ENCODE measurements around the gene DISP3. TPM values are rescaled to one million over a fixed set of nuclear protein-coding genes. Genes with fewer than 3 reads are reported as not detected.

Gene DISP3, protein sequence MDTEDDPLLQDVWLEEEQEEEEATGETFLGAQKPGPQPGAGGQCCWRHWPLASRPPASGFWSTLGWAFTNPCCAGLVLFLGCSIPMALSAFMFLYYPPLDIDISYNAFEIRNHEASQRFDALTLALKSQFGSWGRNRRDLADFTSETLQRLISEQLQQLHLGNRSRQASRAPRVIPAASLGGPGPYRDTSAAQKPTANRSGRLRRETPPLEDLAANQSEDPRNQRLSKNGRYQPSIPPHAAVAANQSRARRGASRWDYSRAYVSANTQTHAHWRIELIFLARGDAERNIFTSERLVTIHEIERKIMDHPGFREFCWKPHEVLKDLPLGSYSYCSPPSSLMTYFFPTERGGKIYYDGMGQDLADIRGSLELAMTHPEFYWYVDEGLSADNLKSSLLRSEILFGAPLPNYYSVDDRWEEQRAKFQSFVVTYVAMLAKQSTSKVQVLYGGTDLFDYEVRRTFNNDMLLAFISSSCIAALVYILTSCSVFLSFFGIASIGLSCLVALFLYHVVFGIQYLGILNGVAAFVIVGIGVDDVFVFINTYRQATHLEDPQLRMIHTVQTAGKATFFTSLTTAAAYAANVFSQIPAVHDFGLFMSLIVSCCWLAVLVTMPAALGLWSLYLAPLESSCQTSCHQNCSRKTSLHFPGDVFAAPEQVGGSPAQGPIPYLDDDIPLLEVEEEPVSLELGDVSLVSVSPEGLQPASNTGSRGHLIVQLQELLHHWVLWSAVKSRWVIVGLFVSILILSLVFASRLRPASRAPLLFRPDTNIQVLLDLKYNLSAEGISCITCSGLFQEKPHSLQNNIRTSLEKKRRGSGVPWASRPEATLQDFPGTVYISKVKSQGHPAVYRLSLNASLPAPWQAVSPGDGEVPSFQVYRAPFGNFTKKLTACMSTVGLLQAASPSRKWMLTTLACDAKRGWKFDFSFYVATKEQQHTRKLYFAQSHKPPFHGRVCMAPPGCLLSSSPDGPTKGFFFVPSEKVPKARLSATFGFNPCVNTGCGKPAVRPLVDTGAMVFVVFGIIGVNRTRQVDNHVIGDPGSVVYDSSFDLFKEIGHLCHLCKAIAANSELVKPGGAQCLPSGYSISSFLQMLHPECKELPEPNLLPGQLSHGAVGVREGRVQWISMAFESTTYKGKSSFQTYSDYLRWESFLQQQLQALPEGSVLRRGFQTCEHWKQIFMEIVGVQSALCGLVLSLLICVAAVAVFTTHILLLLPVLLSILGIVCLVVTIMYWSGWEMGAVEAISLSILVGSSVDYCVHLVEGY (N-terminal part only)
- total RNA-seq (2014; rRNA removed; shearing (Covaris generic)) = not detected in 2 replicates

DNA sequence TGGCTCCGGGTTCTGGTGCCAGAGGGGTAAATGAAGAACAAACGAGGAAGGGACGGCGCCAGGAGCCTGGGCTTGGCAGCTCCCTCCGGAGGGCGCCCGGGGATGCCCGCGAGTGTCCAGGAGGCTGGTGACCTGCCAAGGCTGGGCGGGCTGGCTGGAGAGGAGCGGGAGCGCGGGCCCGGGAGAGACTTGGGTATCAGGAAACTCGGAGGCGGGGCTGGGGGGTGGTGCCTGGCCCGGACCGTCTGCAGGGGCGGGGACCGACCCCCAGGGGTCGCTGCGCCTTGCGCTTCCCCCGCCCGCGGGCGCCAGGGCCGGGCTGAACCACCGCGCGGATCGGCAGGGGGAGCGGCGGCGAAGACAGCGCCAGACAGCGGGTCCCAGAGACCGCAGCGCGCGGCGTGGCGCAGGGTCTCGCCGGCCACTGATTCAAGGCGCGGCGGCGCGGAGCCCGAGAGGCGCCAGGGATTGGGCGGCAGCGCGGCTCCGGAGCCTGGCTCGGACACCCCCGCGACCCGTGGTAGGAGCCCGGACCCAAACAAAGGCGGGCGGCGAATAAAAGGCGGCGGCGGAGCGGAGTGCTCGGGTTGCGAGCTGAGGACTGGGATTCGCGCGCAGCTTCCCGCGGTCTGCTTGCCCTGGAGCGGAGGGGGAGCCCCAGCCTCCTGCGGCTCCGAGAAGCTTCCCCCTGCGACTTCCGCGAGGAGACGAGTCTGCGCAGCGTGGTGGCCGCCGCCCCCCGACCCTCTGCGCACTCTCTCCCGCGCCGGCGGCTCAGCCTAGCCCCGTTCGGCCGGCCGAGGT is at the start of gene DISP3:
Gene DISP3 (plus strand): TSS at position 585 of the 804 bp plus-strand sequence. CDS start 21,838 bp downstream, outside the sequence.

Other genes with a start within 250 kb of the DISP3 start
- 30.8 and 36.7 TPM in 2 replicates for gene MTOR, start 216.6 kb upstream of the DISP3 start, total RNA-seq (2014; rRNA removed; shearing (Covaris generic))
- gene UBIAD1, start 206.0 kb upstream of the DISP3 start, total RNA-seq (2014; rRNA removed; shearing (Covaris generic)) = 15.2 and 16.3 TPM in 2 replicates
- gene FBXO2, start 175.3 kb downstream of the DISP3 start, total RNA-seq (2014; rRNA removed; shearing (Covaris generic)) = 0.68 and 2.0 TPM in 2 replicates
- gene FBXO44, start 175.7 kb downstream of the DISP3 start, total RNA-seq (2014; rRNA removed; shearing (Covaris generic)) = 6.7 and 11.0 TPM in 2 replicates
- 8.0 and 8.3 TPM in 2 replicates for gene FBXO6, start 185.0 kb downstream of the DISP3 start, total RNA-seq (2014; rRNA removed; shearing (Covaris generic))
- 91.0 and 100 TPM in 2 replicates for gene MAD2L2, start 202.0 kb downstream of the DISP3 start, total RNA-seq (2014; rRNA removed; shearing (Covaris generic))
- gene DRAXIN, start 212.6 kb downstream of the DISP3 start, total RNA-seq (2014; rRNA removed; shearing (Covaris generic)) = 0.04 TPM in 1 of 2 replicates, not detected in the other